IMR-90 (cell line): ENCODE measurements around the gene ZFYVE28.

Experiments
- BHLHE40 ChIP-seq: fragments of 150-350 bp; IDR thresholded peaks from 2 replicates; pipeline ENCODE4 v1.6.1; 2016; ENCODE audit warnings: mild to moderate bottlenecking, low read depth, low read length
- CHD1 ChIP-seq: IDR thresholded peaks from 2 replicates; pipeline ENCODE4 v1.6.1; 2012; ENCODE audit warnings: low read depth, low read length, improper control_type of control experiment
- CTCF ChIP-seq: conservative IDR thresholded peaks from 2 replicates; pipeline ENCODE4 v1.5.1; 2012; ENCODE audit warnings: mild to moderate bottlenecking, low read depth, low read length, improper control_type of control experiment
- FOS ChIP-seq: fragments of 150-350 bp; IDR thresholded peaks from 2 replicates; pipeline ENCODE4 v1.6.1; 2016; ENCODE audit warnings: low read depth, low read length
- MXI1 ChIP-seq: IDR thresholded peaks from 2 replicates; pipeline ENCODE4 v1.6.1; 2012; ENCODE audit warnings: low read depth, mild to moderate bottlenecking, low read length, moderate library complexity, borderline replicate concordance
- POLR2A ChIP-seq: IDR thresholded peaks from 2 replicates; pipeline ENCODE4 v1.6.1; 2012; ENCODE audit warnings: mild to moderate bottlenecking, low read depth, low read length
- RAD21 ChIP-seq: IDR thresholded peaks from 2 replicates; pipeline ENCODE4 v1.6.1; 2012; ENCODE audit warnings: low read length, improper control_type of control experiment
- USF2 ChIP-seq: fragments of 150-350 bp; IDR thresholded peaks from 2 replicates; pipeline ENCODE4 v1.6.1; 2017; ENCODE audit warnings: mild to moderate bottlenecking, antibody characterized with exemption, low read length, low read depth

GRCh38 chr4:2418650-2419571, 466 bp upstream of the ZFYVE28 start, which contains the start of gene CFAP99:
- TF ChIP-seq CTCF: peak; percentile 32
- TF ChIP-seq POLR2A: no peak
- TF ChIP-seq MXI1: 0 out of 2 replicates have a peak, but pooled peaks have one; percentile 64
- no peak for TF ChIP-seq FOS
- no peak for TF ChIP-seq RAD21
- TF ChIP-seq CHD1: no peak
- peak; percentile 56; the same call in 1 of the 2 replicates for TF ChIP-seq BHLHE40
- TF ChIP-seq USF2: peak; percentile 33; the same call in 1 of the 2 replicates
